Measurements from ENCODE around the gene FAM117A.
A peak's percentile ranks its signal among the peaks of the same experiment; 100 is the strongest.

The FAM117A gene

DNA sequence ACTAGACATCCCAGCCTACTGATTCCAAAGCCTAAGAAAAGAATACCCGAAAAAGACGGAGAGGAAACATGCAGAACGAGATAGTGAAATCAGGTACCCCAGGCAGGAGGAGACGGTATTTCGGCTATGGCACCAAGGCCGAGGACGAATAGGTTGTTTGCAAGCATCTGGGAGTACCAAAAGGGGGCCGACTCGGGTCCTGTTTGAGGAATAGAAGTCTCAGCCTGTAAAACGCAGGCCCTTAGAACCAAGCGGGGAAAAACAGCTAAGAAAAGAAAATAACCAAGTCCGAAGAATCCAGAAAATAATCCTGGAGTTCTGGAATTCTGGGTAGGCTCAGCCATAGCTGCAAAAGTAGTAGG, 56.7 kb downstream of the FAM117A start:
- DNase-seq: no peak

- no peak for DNase-seq
Measured at GRCh38 chr17:49705254-49705653, 58.7 kb downstream of the FAM117A start.

DNA sequence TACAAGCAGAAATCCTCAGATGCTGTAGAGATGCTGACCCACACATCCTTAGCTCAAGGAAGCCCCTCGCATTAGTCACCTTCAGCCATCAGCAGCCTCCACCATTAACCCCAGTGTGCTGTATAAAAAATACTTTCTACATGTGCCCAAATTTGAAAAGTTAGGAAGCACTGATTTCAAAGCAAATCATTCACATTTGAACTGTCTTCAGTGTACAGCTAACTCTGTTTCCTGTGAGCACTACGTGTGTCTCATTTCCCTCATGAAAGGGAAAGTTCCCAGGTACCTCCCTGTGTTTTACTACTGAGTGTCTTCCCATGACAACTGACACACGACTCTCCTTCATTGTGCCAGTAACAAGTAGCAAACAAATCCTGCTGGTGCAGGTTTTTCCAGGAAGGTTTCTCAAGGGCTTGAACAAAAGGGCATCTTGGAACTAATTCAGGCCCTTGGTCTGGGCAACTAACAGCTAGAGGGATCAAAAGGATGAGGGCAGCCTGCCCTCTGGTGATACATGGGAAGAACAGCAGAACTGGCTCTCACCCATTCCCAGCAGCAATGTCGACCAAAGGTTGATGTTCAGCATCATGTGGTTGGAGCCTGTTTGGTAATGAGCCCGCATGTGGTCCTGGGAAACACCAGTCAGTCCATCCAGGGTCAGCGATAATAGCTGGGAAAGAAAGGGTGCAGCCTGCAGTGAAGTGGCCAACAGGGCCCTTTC, 60.2 kb downstream of the FAM117A start:
- DNase-seq: no peak

DNA sequence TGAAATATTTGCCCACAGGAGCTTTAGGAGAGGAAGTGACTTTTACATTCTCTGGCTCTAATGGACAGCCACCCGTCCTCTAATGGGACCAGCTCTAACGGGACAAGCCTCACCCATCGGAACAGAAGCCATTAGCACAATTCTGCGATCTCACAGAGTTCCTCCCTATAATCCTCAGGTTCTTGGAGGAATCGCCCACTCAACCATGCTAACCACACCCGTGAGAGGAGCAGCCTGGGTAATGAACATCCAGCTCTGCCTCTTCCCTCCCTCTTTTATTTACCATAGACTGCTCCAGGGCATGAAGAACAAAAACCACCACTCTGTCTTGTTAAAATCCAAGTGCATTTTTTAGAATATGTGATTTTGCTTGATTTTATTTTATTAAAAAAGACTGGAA, 63.0 kb downstream of the FAM117A start:
- DNase-seq: no peak

GRCh38 chr17:49699966-49700575, 63.9 kb downstream of the FAM117A start:
- no peak for DNase-seq

DNA sequence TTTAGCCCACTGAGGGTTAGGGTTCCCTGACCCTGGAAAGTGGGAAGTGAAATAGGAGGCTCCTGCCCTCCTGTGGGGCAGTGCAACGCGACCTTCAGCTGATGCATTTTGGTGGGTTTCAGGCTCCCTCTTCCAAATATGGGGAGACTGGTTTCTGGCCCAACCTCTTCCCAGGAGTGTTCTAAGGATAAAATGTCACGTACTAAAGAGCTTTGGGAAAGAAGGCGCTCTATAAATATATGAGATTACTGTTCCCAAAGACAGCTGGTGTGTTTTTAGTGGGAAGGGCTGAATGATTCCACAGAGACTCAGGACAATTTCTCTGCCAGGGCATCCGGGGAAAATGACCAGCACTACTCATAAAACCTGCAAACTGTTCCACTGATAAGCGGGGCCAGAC, 65.9 kb downstream of the FAM117A start:
- no peak for DNase-seq

DNA sequence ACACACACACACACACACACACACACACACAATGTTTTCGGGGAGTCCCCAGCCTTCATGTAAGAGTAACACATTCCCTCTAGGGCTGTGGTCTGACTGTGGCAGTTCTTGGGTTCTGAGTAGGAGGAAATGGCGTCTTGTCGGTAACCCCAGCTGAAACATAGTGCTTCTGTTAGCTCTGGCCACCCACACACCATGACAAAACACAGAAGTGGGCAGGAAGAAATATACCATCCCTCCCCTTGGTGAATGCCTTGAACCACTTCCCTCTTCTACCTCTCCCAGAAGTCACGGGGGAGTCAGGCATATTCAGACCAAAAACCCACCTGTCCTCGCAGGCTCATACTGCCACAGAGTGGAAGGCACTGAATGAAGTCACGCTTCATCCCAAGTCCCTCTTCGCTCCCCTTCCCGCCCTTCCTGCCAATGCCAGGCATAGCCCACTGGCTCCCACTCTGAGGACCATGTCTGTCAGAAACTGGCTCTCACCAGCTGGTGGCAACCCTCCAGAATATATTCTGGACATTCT, 67.6 kb downstream of the FAM117A start:
- peak; percentile 77 for DNase-seq

DNA sequence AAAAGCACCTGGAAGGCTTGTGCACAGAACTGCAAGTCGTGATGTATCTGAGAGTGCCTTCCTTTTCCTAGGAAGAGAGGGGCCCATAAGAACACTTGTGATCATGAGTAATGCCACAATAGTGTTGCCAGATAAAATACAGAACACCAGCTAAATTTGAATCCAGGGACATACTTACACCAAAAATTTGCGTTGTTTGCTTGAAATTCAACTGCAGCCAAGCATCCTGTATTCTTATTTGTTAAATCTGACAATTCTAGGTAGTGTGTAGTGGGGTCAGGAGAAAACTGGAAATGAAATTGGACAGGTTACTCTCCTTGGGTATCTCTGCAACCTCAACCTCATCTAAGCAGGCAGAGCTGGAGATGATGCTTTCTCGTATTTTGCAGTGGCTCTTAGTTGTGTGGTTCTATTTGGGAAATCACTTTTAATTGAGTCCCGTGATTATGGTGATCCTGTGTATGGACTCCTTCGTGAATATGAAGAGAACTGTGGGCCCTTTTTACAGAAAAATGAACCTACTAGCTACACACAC, 68.2 kb downstream of the FAM117A start:
- no peak for DNase-seq

DNA sequence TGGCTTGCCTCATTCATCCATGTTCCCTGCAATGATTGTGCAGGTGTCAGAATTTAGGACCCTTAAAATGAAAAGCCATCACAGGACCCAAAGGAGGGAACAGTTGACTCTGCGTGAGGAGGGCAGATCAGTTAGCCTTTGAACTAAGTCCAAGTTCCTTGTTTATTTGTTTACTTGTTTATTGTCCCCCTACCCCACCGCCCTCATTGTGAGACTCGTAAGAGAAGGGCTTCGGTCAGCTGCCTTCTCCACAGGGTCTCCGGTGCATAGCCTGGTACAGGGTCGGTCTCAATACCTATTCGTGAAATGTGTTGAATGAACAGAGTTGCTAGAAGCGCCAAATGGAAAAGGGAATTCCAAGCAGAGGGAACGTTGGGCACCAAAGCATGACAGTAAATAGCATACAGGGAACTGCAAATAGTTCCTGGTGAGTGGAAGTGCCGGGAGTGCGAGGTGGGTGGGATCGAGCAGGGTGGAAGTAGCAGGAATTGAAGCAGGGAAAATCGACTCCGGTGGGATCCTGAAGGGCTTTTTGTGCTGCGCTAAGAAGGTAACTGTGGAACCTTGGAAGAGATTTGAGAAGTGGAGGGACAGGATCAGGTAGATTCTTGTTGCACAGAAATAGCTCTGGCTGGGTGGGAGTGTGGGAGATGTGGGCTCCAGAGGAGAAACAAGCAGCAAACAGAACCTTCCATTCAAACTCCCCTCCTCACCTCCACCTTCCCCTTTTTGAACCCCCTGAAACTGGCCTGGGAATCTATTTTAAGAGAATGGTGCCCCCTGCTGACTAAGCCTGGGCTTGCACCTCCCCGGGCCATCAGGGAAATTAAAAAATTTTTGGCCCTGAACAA, 68.9 kb downstream of the FAM117A start:
- DNase-seq: peak; percentile 58

DNA sequence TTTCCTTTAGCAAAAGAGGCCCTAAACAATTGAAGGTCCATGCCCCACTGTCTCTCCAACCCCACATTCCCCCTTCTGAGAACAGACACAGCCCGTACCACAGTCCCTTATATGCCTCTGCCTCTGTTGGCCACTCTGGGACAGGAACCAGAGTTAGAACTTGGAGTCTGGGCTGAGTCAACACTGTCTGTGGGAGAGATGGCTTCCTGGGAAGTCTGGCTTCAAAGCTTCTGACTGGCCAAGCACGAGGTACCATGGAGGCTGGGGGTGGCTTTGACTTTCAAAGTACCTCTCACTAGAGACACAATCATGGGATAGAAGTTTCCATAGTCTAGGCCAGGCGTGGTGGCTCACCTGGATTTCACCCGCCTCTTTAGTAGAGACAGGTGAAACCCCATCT, 71.2 kb downstream of the FAM117A start:
- no peak for DNase-seq

DNA sequence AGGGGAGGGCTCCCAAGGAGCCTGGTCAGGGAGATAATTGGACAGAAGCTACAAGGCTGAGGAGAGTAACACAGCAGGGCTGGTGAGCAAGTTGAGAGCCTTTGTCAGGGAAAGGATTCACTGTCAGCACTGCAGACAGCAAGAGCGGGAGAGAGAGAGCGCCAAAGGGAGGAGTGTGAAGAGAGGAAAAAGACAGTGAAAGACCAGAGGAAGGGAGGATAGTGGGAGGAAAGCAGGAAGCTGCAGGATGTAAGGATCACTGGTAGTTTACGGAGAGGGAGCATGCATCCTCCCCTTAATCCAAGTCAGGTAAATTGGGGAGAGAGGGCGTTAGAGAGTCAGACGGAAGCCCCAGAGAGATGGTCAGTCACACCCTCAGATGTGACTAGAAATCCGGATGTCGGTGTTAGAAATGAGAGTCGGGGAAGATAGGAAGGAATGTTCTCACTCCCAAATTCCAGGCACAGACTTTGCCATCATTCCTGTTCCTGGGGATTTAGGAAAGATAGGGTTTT, 72.2 kb downstream of the FAM117A start:
- no peak for DNase-seq

DNA sequence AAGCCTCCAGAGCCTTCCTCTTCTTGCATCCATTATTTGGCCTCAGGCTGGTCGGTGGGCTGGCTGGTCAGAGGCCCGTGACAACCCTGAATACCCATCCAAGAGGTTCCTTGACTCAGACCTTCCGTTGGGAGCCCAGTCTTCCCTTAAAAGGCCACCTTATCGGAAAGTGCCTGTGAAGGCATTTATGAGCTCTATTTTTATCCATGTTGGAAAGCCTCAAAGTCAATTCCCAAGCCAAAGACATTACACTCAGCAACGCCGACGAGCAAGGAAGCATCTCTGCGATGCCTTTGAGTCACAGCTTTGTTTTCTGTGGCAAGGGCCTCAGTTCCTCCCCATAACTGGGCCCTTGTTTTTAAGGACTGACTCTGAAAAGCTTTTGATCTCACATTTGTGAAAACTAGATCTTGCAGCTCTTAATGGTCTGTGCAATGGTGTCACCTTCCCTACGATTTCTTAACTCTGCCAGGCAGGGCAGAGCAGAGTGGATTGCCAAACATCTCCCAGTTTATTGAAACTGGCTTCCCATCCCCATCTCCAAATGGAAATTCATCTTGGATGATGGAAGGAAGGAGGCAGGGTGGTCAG, 72.8 kb downstream of the FAM117A start:
- DNase-seq: no peak

- DNase-seq: no peak
Measured at GRCh38 chr17:49690256-49690655, 73.7 kb downstream of the FAM117A start.

GRCh38 chr17:49688848-49689247, 75.1 kb downstream of the FAM117A start:
- DNase-seq: no peak

GRCh38 chr17:49687878-49688491, 75.9 kb downstream of the FAM117A start:
- no peak for DNase-seq

DNA sequence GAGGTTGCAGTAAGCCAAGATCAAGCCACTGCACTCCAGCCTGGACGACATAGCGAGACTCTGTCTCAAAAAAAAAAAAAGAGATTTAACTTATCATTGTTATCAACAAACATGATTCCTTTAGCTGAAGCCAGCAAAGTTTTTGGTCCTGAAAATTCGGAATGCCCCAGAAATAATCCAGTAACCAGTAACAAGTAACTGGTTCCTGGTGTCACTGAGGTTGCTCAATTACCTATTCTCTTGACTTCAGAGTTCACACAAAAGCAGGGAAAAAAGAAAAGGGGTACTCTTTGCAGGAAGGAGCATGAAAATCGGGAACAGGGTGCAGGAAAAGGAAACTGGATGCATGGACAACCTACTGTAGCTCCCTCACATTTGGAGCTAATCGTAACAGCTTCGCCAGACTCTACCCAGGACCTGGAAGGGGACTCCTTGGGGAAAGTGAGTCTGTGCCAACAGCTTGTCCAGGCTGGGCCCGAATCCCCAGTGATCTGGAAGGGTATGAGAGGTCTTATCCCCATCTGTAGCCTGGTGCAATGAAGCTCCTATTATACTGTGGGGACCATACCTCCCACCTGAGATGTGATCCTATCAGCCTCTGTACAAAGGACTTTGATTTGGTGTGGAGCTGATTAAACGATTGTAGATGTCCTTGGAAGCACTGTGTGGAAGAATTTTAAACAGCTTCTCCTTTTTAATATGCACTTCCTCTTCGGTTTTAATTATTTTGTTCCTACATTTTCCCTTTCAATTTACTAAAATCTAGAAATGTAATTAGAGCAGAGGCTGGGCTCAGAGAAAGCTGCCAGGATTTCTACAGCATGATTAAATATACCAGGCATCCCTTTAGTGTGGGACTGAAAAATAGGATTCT, 82.6 kb downstream of the FAM117A start:
- no peak for DNase-seq

- DNase-seq: no peak
Measured at GRCh38 chr17:49680314-49680713, 83.6 kb downstream of the FAM117A start.

- peak; percentile 100 for DNase-seq
Measured at GRCh38 chr17:49677933-49678847, 85.7 kb downstream of the FAM117A start, which contains the start of gene SPOP. Gene SPOP (minus strand): TSS chr17:49678097. CDS start chr17:49622810, 55,287 bp downstream.

GRCh38 chr17:49677134-49677932, 86.6 kb downstream of the FAM117A start:
- DNase-seq: peak; percentile 96
